HG02943 (cell line): ENCODE results near the gene CADPS2.

Experiments used
- ATAC-seq: cut with Tn5 transposase; IDR thresholded peaks from one replicate; pipeline ENCODE4 v1.9.1; 2021; ENCODE audit warnings: mild to moderate bottlenecking, low read depth, moderate library complexity; ENCODE audit not compliant: unreplicated experiment

CADPS2 gene

DNA sequence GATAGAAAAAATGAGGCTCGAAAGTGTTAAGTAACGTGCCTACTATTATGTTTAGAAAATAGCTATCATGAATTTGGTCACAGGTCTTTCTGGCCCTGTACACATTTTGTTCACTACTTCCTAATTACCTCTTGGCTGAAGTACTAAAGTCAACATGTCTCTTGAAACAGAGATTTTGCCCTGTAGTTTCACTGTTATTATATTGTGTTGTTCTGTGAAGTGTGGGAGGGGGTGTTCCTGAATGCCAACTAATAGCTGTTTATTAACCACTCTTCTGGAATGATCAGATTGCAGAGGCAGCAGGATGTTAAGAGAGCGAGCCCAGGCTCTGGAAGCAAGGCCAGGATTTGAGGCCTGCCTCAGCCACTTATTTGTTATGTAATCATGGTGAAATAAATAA is 259.5 kb downstream of the CADPS2 start:
- no peak for ATAC-seq

DNA sequence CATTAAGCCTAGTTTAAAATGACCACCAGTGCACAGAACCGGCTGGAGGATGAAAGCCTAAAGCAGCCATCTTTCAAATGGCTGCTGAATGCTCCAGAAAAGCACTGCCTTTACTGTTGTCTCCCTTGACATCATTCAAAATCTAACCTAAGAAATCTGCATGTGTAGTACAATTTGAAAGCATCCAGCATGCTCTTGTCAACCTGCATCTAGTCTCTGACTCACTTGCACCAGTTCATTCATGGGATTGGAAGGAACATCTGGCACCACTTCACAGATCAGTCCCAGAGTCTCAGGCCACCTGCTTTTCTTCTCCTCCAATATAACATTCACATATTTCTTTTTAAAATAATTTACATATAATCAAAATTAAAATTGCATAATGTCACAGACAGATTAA is 263.6 kb downstream of the CADPS2 start:
- no peak for ATAC-seq

GRCh38 chr7:122619664-122620063 is 266.6 kb downstream of the CADPS2 start:
- ATAC-seq = no peak

GRCh38 chr7:122618585-122619189 is 267.6 kb downstream of the CADPS2 start:
- ATAC-seq = no peak

- no peak for ATAC-seq
Observed at GRCh38 chr7:122616951-122617350, 269.3 kb downstream of the CADPS2 start.

- ATAC-seq = no peak
Observed at GRCh38 chr7:122605929-122606328, 280.3 kb downstream of the CADPS2 start.

- no peak for ATAC-seq
Observed at GRCh38 chr7:122604251-122604650, 282.0 kb downstream of the CADPS2 start.

DNA sequence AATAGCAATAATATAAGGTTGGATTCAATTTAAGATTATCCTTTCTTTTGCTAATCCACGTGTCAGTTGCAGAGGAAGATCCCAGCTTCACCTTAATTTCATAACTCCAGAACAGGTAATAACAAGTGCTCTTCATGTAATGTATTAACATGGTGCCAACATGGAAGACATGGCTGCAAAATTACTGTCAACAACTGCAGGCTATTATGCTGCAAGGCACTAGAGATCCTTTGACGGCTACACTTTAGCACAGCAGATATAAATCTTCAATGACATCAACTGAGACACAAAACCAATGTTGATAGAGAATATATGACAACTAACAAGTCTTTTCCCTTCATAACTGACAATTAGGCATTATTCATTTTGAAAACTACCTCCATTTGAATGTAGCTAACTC is 283.5 kb downstream of the CADPS2 start:
- ATAC-seq = no peak

DNA sequence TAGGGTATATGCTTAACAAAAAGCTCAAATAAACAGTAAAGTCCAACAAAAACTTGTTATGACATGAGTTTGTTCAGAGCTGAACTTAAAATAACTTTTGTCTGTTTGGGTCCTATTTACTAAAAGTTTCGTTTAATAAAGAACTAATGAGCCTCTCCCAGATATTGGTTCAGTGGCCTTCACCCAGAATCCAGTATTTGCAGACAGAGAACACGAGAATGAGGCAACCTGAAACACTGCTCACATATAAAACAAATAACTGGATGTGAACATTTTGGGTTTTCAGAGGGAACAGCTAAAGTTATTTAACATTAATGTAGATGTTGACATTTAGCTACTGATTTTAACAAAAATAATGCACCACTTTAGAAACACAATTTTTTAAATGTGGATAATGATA is 285.6 kb downstream of the CADPS2 start:
- ATAC-seq = no peak

DNA sequence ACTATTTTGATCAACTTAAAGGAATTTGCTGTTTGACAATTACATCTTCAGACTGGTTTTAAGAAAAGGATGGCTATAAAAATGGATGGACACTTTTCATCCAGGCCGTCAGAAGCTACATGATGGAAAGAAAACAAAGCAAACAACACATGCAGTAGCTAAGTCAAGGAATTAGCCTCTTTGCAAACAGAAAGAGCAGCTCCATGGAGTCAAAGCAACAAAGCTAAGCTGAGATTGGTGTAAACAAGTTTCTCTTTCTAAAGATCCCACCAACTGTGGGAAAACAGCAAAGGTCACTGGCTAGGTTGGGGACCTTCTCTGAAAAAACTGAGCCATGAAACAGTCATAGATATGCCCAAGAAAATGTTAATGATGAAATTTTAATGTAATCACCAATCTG is 286.2 kb downstream of the CADPS2 start:
- ATAC-seq = no peak

GRCh38 chr7:122597277-122597676 is 289.0 kb downstream of the CADPS2 start:
- ATAC-seq = no peak

- no peak for ATAC-seq
Observed at GRCh38 chr7:122595885-122596284, 290.4 kb downstream of the CADPS2 start.

- no peak for ATAC-seq
Observed at GRCh38 chr7:122588621-122589020, 297.6 kb downstream of the CADPS2 start.

DNA sequence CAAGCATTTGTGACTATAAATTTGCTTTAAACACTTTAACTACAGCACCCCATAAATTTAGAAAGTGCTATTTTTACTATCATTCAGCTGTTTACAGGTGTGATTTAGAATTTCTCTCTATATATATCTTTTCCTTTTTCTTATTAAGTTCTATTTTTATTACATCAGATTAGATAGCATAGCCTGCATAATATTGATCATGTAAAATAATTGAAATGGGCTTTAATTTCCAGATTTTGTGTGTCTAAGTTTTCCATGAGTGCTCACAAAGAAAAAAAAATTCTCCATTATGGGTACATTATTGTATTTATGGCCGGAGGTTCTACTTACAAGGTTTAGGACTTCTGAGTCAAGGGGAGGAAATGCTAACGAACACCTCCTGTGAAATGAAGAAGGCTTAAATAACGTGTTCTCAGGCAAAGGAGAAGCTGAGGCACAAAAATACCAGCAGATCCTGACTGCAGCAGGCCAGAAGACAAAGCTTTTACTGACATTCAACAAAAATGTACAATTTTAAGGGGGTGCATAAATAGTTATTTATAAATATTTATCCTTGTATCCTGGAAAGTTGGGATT is 301.5 kb downstream of the CADPS2 start:
- no peak for ATAC-seq

DNA sequence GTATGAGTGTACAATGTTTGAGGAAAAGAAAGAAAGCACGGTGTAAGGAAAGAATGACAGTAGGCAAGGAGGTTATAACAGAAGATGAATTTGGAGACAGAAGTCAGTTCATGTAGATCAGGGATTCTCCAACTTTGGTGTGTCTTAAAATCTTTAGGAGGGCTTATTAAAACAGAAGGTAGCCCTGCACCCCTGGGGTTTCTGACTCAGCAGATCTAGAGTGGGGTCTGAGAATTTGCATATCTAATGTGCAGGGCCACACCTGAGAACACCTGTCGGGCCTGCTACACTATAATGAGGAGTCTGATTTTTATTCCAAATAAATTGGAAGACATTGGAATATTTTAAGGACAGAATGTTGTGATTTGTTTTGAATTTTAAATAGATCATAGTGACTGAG is 307.9 kb downstream of the CADPS2 start:
- no peak for ATAC-seq

GRCh38 chr7:122577449-122578003 is 308.7 kb downstream of the CADPS2 start:
- no peak for ATAC-seq

- no peak for ATAC-seq
Observed at GRCh38 chr7:122572706-122573105, 313.6 kb downstream of the CADPS2 start.

DNA sequence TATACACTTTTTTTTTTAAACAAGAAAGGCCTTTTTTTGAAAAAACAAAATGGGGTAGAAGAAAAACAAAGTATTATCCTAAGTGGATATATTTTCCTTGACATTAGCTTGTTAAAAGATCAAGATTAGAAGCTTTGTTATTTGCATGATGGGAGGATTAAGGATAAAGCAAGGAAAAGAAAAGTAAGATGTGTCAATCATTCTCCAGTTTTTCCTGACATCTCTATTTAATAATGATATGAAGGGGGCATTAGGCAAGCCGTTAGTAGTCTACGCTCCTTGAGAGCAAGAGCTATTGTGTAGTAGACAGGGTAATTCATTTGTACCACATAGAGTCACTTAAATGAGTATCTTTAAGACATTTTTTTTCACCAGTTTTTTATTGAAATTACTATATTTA is 324.9 kb downstream of the CADPS2 start:
- no peak for ATAC-seq

DNA sequence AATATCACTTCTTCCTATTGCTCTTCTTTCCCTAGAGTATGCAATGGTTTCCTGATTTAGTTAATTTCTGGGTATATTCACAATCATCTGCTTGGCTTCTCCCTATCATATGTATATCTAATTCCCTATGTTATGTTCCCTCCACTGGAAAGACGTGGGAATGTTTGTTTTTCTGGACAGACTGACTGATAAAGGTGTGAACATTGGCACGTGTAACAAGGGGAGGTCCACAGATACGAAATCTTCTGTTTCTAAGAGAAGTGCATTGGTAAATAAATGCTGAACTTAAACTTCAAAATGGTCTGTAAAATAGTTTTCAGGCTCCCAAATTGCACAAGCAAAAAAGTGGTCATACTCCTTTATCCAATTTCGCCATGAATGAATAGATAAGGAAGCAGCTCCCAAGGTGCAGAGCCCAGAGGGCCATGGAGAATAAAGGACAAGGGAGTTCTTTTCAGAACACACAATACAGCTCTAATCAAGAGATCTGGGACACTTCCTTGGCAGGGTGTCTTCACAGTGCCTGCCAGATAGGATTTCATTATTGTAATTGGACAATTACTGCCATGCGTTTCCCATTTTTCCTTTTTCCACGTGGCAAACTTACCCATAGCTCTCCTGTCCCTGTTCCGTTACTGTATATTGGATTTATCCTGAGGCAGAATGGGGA is 329.3 kb downstream of the CADPS2 start:
- no peak for ATAC-seq

- ATAC-seq = no peak
Observed at GRCh38 chr7:122556219-122556618, 330.0 kb downstream of the CADPS2 start.

- ATAC-seq = no peak
Observed at GRCh38 chr7:122553761-122554160, 332.5 kb downstream of the CADPS2 start.

GRCh38 chr7:122552769-122553168 is 333.5 kb downstream of the CADPS2 start:
- no peak for ATAC-seq
